Stimulated activated CD8-positive, alpha-beta memory T cell treated with anti-CD3 and anti-CD28 coated beads, Interleukin-2, amount 100 ng/mL, for 48 hours (primary cell): ENCODE data around the gene ADORA2A.

ENCODE experiments used
- DNase-seq, 2 donors: peaks; one replicate each; pipeline ENCODE4 v3.0.0-alpha.2; 2020; ENCODE audit warnings: low read depth in 2 of 2

ADORA2A gene

GRCh38 chr22:24433001-24433827, 5.8 kb downstream of the ADORA2A start:
- DNase-seq = no peak

- no peak for DNase-seq
Observed at GRCh38 chr22:24433828-24434470, 6.5 kb downstream of the ADORA2A start.

- peak; percentile 57 to 68 for DNase-seq
Observed at GRCh38 chr22:24434471-24435322, 7.3 kb downstream of the ADORA2A start.

- DNase-seq = no peak
Observed at GRCh38 chr22:24435323-24435645, 7.9 kb downstream of the ADORA2A start.

GRCh38 chr22:24435861-24436371, 8.5 kb downstream of the ADORA2A start:
- DNase-seq = no peak

- no peak for DNase-seq
Observed at GRCh38 chr22:24436553-24436952, 9.2 kb downstream of the ADORA2A start.

GRCh38 chr22:24437091-24437490, 9.7 kb downstream of the ADORA2A start:
- no peak for DNase-seq

GRCh38 chr22:24437741-24438328, 10.4 kb downstream of the ADORA2A start:
- DNase-seq = no peak

- DNase-seq = no peak
Observed at GRCh38 chr22:24440270-24440717, 12.9 kb downstream of the ADORA2A start.

- no peak for DNase-seq
Observed at GRCh38 chr22:24440718-24441405, 13.5 kb downstream of the ADORA2A start.

- DNase-seq = no peak
Observed at GRCh38 chr22:24441406-24442351, 14.3 kb downstream of the ADORA2A start.

GRCh38 chr22:24442352-24442744, 14.9 kb downstream of the ADORA2A start:
- DNase-seq = no peak

GRCh38 chr22:24443668-24444067, 16.3 kb downstream of the ADORA2A start:
- DNase-seq = no peak

- no peak for DNase-seq
Observed at GRCh38 chr22:24444251-24444650, 16.9 kb downstream of the ADORA2A start.

GRCh38 chr22:24444729-24445466, 17.5 kb downstream of the ADORA2A start:
- DNase-seq = no peak

- no peak for DNase-seq
Observed at GRCh38 chr22:24445481-24446259, 18.3 kb downstream of the ADORA2A start.

GRCh38 chr22:24446260-24446611, 18.8 kb downstream of the ADORA2A start:
- DNase-seq = no peak

- DNase-seq = no peak
Observed at GRCh38 chr22:24450610-24451009, 23.2 kb downstream of the ADORA2A start.

GRCh38 chr22:24451162-24451561, 23.8 kb downstream of the ADORA2A start:
- no peak for DNase-seq
